ENCODE results near the gene PRIMPOL.
"Not testable (repeated sequence)": the region's sequence is repeated elsewhere in the genome, so short reads cannot be mapped to it uniquely, and the experiment has no call there.

DNA sequence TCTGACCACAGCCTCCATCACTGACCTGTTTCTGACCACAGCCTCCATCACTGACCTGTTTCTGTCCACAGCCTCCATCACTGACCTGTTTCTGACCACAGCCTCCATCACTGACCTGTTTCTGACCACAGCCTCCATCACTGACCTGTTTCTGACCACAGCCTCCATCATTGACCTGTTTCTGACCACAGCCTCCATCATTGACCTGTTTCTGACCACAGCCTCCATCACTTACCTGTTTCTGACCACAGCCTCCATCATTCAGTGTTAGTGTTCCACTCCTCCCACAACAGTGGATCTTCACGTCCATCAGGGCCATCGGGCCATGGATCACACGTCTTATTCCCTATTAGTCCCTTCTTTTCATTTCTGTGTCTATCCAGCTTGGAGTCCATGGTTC lies 25.0 kb upstream of the PRIMPOL start:
- TF ChIP-seq POLR2A (IDR thresholded peaks at IDR 0.05; ENCODE audit: low read length); GATA1 (IDR thresholded peaks at IDR 0.05; ENCODE audit: low read depth, low read length): not testable (repeated sequence)

Measured in erythroblast (primary cell).